H1 (cell line): ENCODE data around the gene CLCF1. TPM values are rescaled to one million over a fixed set of nuclear protein-coding genes. Genes with fewer than 3 reads are reported as not detected.

ENCODE experiments used
- CTCF ChIA-PET: fragments of 300-600 bp; sonication (Branson Sonifier 250); formaldehyde crosslinking; loops from one replicate; lab custom pipeline; 2021; ENCODE audit not compliant: partially characterized antibody; lab: Charles Lee
- POLR2A ChIA-PET: fragments of 300-600 bp; sonication (Branson Sonifier 250); formaldehyde crosslinking; loops from one replicate; lab custom pipeline; 2021; ENCODE audit warnings: inconsistent platforms; ENCODE audit not compliant: partially characterized antibody; lab: Charles Lee
- DNase-seq, 2 experiments: peaks; one replicate each; pipeline versions ENCODE4 v3.0.0 to v3.0.0-alpha.2; 2010 to 2022; ENCODE audit warnings: low spot score in 2 of 2, low read depth in 1 of 2, mixed read lengths in 1 of 2
- FAIRE-seq: peaks from 2 replicates; lab custom pipeline; 2011; peaks lifted over from hg19 to GRCh38; lab: Jason Lieb, UNC
- H2AFZ ChIP-seq: 2 replicates; pipeline ENCODE4 v1.8.1; 2012; ENCODE audit warnings: low read length, inconsistent platforms
- H2AK5ac ChIP-seq: 2 replicates; pipeline ENCODE4 v1.6.1; 2013; ENCODE audit warnings: low read depth, low read length
- H2BK120ac ChIP-seq: replicated peaks from 2 replicates; pipeline ENCODE3; 2013; ENCODE audit warnings: low read depth, low read length, inconsistent platforms
- H2BK12ac ChIP-seq: 2 replicates; pipeline ENCODE4 v1.6.1; 2013; ENCODE audit warnings: low read depth, low read length
- H2BK15ac ChIP-seq: 2 replicates; pipeline ENCODE4 v1.6.1; 2013; ENCODE audit warnings: low read length
- H2BK20ac ChIP-seq: 2 replicates; pipeline ENCODE4 v1.6.1; 2013; ENCODE audit warnings: low read length
- H2BK5ac ChIP-seq: 2 replicates; pipeline ENCODE4 v1.6.1; 2013; ENCODE audit warnings: low read depth, low read length
- H3K14ac ChIP-seq: 2 replicates; pipeline ENCODE4 v1.6.1; 2013; ENCODE audit warnings: inconsistent platforms; ENCODE audit not compliant: insufficient read length
- H3K18ac ChIP-seq: 2 replicates; pipeline ENCODE4 v1.6.1; 2013; ENCODE audit warnings: low read length; ENCODE audit errors: extremely low read depth
- H3K23ac ChIP-seq: 2 replicates; pipeline ENCODE4 v1.6.1; 2013; ENCODE audit warnings: inconsistent platforms; ENCODE audit not compliant: insufficient read length
- H3K23me2 ChIP-seq: 2 replicates; pipeline ENCODE4 v1.6.1; 2013; ENCODE audit warnings: low read depth, low read length
- H3K27ac ChIP-seq: 2 replicates; pipeline ENCODE4 v1.6.1; 2011; ENCODE audit warnings: low read depth, low read length, inconsistent platforms
- H3K27me3 ChIP-seq, 4 experiments: replicated peaks in 1 of 4; 1 replicate in 1 of 4; 2 replicates in 3 of 4; pipeline versions ENCODE4 v1.6.1 to v1.8.1; 2011 to 2013; ENCODE audit warnings: low read length in 3 of 4, mild to moderate bottlenecking in 3 of 4, inconsistent platforms in 2 of 4, mixed read lengths in 2 of 4, moderate library complexity in 1 of 4; ENCODE audit not compliant: control insufficient read depth in 3 of 4, insufficient read depth in 3 of 4; ENCODE audit errors: extremely low read depth in 1 of 4
- H3K36me3 ChIP-seq, 4 experiments: 2 replicates each; pipeline versions ENCODE4 v1.6.1 to v1.8.1; 2011 to 2013; ENCODE audit warnings: mild to moderate bottlenecking in 4 of 4, low read length in 3 of 4, moderate library complexity in 2 of 4, control low read depth in 1 of 4, inconsistent platforms in 1 of 4; ENCODE audit not compliant: insufficient read depth in 4 of 4, control insufficient read depth in 2 of 4
- H3K4ac ChIP-seq: replicated peaks from 2 replicates; pipeline ENCODE3; 2013; ENCODE audit warnings: low read length, low read depth, mixed read lengths, inconsistent platforms; ENCODE audit not compliant: insufficient read length
- H3K4me1 ChIP-seq, 4 experiments: replicated peaks in 1 of 4; 1 replicate in 1 of 4; 2 replicates in 3 of 4; pipeline versions ENCODE4 v1.6.1 to v1.8.1; 2011 to 2013; ENCODE audit warnings: low read length in 3 of 4, inconsistent platforms in 2 of 4, mixed read lengths in 1 of 4; ENCODE audit not compliant: insufficient read depth in 4 of 4, control insufficient read depth in 3 of 4
- H3K4me2 ChIP-seq, 2 experiments: 2 replicates each; pipeline versions ENCODE4 v1.6.1 to v1.8.1; 2011 to 2013; ENCODE audit warnings: low read depth in 2 of 2, low read length in 2 of 2, control low read depth in 1 of 2, inconsistent platforms in 1 of 2, mild to moderate bottlenecking in 1 of 2; ENCODE audit not compliant: insufficient read depth in 1 of 2
- H3K4me3 ChIP-seq, 4 experiments: fragments of 200-600, 300-600 bp in 1 of 4; sonication (generic), shearing (Covaris generic), sonication (Bioruptor Twin) in 1 of 4; 2 replicates each; pipeline versions ENCODE4 v1.5.1 to v1.8.1; 2011 to 2016; ENCODE audit warnings: low read length in 4 of 4, low read depth in 3 of 4, control low read depth in 2 of 4, inconsistent platforms in 2 of 4, mild to moderate bottlenecking in 2 of 4, mixed read lengths in 1 of 4, moderate library complexity in 1 of 4; ENCODE audit not compliant: insufficient read depth in 2 of 4; ENCODE audit errors: extremely low read depth in 1 of 4
- H3K56ac ChIP-seq: replicated peaks from 2 replicates; pipeline ENCODE3; 2013; ENCODE audit warnings: low read depth, mild to moderate bottlenecking, mixed read lengths, low read length, inconsistent platforms; ENCODE audit not compliant: insufficient read length
- H3K79me1 ChIP-seq: 2 replicates; pipeline ENCODE4 v1.6.1; 2013; ENCODE audit warnings: low read depth, low read length, control low read depth
- H3K79me2 ChIP-seq, 2 experiments: 2 replicates each; pipeline versions ENCODE4 v1.6.1 to v1.8.1; 2012 to 2013; ENCODE audit warnings: low read length in 2 of 2, mild to moderate bottlenecking in 2 of 2, inconsistent platforms in 1 of 2; ENCODE audit not compliant: insufficient read depth in 2 of 2, control insufficient read depth in 1 of 2
- H3K9ac ChIP-seq, 4 experiments: replicated peaks in 1 of 4; 1 replicate in 1 of 4; 2 replicates in 3 of 4; pipeline versions ENCODE4 v1.6.1 to v1.8.1; 2011 to 2013; ENCODE audit warnings: low read depth in 3 of 4, low read length in 3 of 4, control low read depth in 2 of 4, mild to moderate bottlenecking in 2 of 4, moderate library complexity in 2 of 4, inconsistent platforms in 1 of 4; ENCODE audit errors: extremely low read depth in 1 of 4
- H3K9me3 ChIP-seq, 2 experiments: 2 replicates each; pipeline versions ENCODE4 v1.6.1 to v1.8.1; 2012 to 2013; ENCODE audit warnings: mild to moderate bottlenecking in 2 of 2, moderate library complexity in 2 of 2, control low read depth in 1 of 2, inconsistent platforms in 1 of 2, low read depth in 1 of 2, low read length in 1 of 2, mixed read lengths in 1 of 2; ENCODE audit not compliant: insufficient read depth in 2 of 2
- H4K20me1 ChIP-seq, 2 experiments: replicated peaks in 1 of 2; 2 replicates each; pipeline versions ENCODE3 to v1.8.1; 2011 to 2013; ENCODE audit warnings: inconsistent platforms in 2 of 2, low read length in 2 of 2, mild to moderate bottlenecking in 1 of 2; ENCODE audit not compliant: insufficient read depth in 2 of 2, control insufficient read depth in 1 of 2
- H4K5ac ChIP-seq: 2 replicates; pipeline ENCODE4 v1.6.1; 2013; ENCODE audit warnings: low read length, low read depth, mixed read lengths, inconsistent platforms; ENCODE audit not compliant: insufficient read length
- H4K8ac ChIP-seq: 2 replicates; pipeline ENCODE4 v1.8.0; 2013; ENCODE audit warnings: mild to moderate bottlenecking, moderate library complexity, low read length, inconsistent platforms; ENCODE audit not compliant: insufficient read depth; ENCODE audit errors: extremely low read depth
- H4K91ac ChIP-seq: replicated peaks from 2 replicates; pipeline ENCODE3; 2013; ENCODE audit warnings: low read length, mixed read lengths, inconsistent platforms; ENCODE audit not compliant: insufficient read length
- CHD1 ChIP-seq: IDR thresholded peaks from 2 replicates; pipeline ENCODE4 v1.6.1; 2012; ENCODE audit warnings: low read depth, low read length, improper control_type of control experiment
- CTBP2 ChIP-seq: IDR thresholded peaks from 2 replicates; pipeline ENCODE4 v1.7.0; 2011; ENCODE audit warnings: borderline replicate concordance, mild to moderate bottlenecking, moderate library complexity, mixed read lengths, low read length; ENCODE audit not compliant: insufficient read depth, insufficient read length
- GTF2F1 ChIP-seq: IDR thresholded peaks from 2 replicates; pipeline ENCODE4 v1.6.1; 2012; ENCODE audit warnings: low read depth, low read length, improper control_type of control experiment, borderline replicate concordance
- POU5F1 ChIP-seq: IDR thresholded peaks from 2 replicates; pipeline ENCODE4 v1.6.1; 2011; ENCODE audit warnings: low read depth, mild to moderate bottlenecking, low read length, moderate library complexity
- RAD21 ChIP-seq, 2 experiments: IDR thresholded peaks in 1 of 2; conservative IDR thresholded peaks in 1 of 2; 2 replicates each; pipeline ENCODE4 v1.6.1; 2011; ENCODE audit warnings: low read depth in 2 of 2, low read length in 2 of 2, improper control_type of control experiment in 1 of 2, inconsistent platforms in 1 of 2, mild to moderate bottlenecking in 1 of 2, moderate library complexity in 1 of 2
- RBBP5 ChIP-seq: IDR thresholded peaks from 2 replicates; pipeline ENCODE4 v1.7.1; 2012; ENCODE audit warnings: low read depth, mild to moderate bottlenecking, inconsistent platforms, low read length, moderate library complexity, borderline replicate concordance
- RNF2 ChIP-seq: fragments of 200-900, 300-1000 bp; sonication (generic); IDR thresholded peaks from 2 replicates; pipeline ENCODE4 v1.7.1; 2016; ENCODE audit warnings: borderline replicate concordance, low read depth, mild to moderate bottlenecking, antibody characterized with exemption, low read length; ENCODE audit not compliant: poor library complexity, severe bottlenecking; ENCODE audit errors: missing control alignments
- RXRA ChIP-seq: IDR thresholded peaks from 2 replicates; pipeline ENCODE4 v1.6.1; 2011; ENCODE audit warnings: low read depth, mild to moderate bottlenecking, low read length, moderate library complexity; ENCODE audit not compliant: insufficient read depth
- SIRT6 ChIP-seq: IDR thresholded peaks from one replicate; pipeline ENCODE4 v1.7.1; 2012; ENCODE audit warnings: low read length, inconsistent platforms
- WGBS, 2 experiments: shearing (Covaris generic) in 1 of 2; methylation state at CpG; one replicate each; pipeline versions ENCODE4 v1.1.6 to v1.1.7; 2013 to 2015; ENCODE audit warnings: low lambda C conversion rate in 2 of 2, mixed read lengths in 2 of 2, inconsistent platforms in 1 of 2, low coverage in 1 of 2, missing lambda C conversion rate in 1 of 2; ENCODE audit not compliant: insufficient replicate concordance in 2 of 2, insufficient coverage in 1 of 2, insufficient read length in 1 of 2; ENCODE audit errors: extremely low coverage in 1 of 2, missing lambda C conversion rate in 1 of 2; 5-methylcytosine and 5-hydroxymethylcytosine counted together
- polyA plus RNA-seq, 7 experiments: library from polyadenylated mRNA; depleted of rRNA in 3 of 7; stranded (reverse) in 5 of 7; unstranded in 2 of 7; fragments of >200 nt in 5 of 7; fragments of 200-250 nt in 2 of 7; gene quantifications; 1 replicate in 5 of 7; 2 replicates in 1 of 7; 4 replicates in 1 of 7; pipeline versions ENCODE4 v1.2.1 to v1.2.3, GENCODE V29; 2011 to 2013; ENCODE audit warnings: missing spikeins in 2 of 7, mixed read lengths in 2 of 7
- total RNA-seq: library from RNA; stranded (reverse); fragmentation: NEBNext Ultra II Directional; extraction: Animal tissue kit (Norgen Biotek cat#: 25700); gene quantifications from 2 replicates; pipeline ENCODE4 v1.2.1, GENCODE V29; 2021

CLCF1 gene
- total and polyA plus RNA-seq, 2 of the 8 experiments (the other 6 are each of a cell fraction or from before 2014, with no cell fraction given), result 0.32 to 1.2 TPM

DNA sequence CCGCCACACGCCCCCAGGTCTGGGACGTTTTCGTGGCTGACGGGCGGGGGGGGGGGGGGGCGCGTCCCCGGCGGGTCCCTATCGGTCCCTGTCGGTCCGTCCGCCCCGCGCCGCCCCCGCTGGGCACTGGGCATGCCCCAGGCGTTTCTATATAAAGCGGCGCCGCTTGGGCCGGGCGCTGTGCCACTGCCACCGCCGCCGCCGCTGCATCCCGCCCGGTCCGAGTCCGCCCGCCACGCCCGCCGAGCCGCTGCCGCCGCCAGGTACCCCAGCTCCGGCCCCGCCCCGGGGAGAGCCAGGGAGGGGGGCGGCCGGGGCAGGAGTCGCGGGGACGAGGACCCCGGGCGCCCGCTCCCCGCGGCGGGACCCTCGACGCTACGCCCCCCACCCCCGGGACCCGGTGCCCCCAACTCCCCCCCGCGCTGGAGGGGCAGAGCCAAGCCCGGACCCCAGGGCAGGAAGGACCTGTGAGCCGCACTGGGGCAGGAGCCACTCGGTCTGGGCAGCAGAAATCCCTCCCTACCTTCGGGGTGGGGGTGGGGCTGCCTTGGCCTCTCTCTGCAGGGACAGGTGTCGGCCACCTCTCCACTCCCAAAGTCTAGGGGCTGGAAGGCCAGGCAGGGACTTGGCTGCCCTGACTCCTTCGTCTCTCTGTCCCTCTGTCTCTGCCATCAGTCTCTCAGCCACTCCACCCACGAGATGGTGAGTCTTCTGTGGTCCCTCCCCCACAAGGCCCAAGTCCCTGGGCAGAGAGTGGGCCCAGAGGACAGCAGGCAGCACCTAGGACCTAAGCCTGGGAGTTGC is 42.3 kb upstream of the CLCF1 start, which contains the start of gene CARNS1:
TSS of gene CARNS1 (plus strand) at position 178 of the 804 bp plus-strand sequence. CDS start at position 700, 522 bp downstream.
- H3K4me2 ChIP-seq, result peak within 1 kb of the TSS; percentile 86 to 92
- TF ChIP-seq RXRA (no peak), CHD1 (no peak), RBBP5 (no peak), CTBP2 (no peak), SIRT6 (no peak), POU5F1 (no peak), RNF2 (no peak), GTF2F1 (no peak), RAD21 (IDR thresholded peaks at IDR 0.05 in 1 of 2, conservative IDR thresholded peaks at IDR 0.05 in 1 of 2; ENCODE audit: low read depth in 2 of 2, low read length in 2 of 2) (no peak)

More for the DNA sequence above, 42.3 kb upstream of the CLCF1 start, which contains the start of gene CARNS1:
- Histone ChIP-seq H3K4me1 (peaks cover 4 to 17% (median 11%) of the 10 kb centered on the region in 4 experiments), H4K8ac (no peak within 1 kb of the TSS; the same call in none of the 2 replicates), H3K4ac (peak within 1 kb of the TSS; percentile 46), H2BK5ac (no peak within 1 kb of the TSS; the same call in 1 of the 2 replicates), H2AFZ (0 out of 2 replicates have a peak within 1 kb of the TSS, but pooled peaks have one; percentile 80), H2AK5ac (peak within 1 kb of the TSS; percentile 93; the same call in 1 of the 2 replicates), H4K5ac (no peak within 1 kb of the TSS), H3K27me3 (peaks cover 0 to 23% (median 10%) of the 10 kb centered on the region in 4 experiments; a peak in 5 of 7 replicates), H4K91ac (no peak within 1 kb of the TSS), H3K36me3 (no peaks in the 10 kb centered on the region), H3K9ac (no peak within 1 kb of the TSS; a peak in 1 of 7 replicates), H3K4me3 (peak within 1 kb of the TSS; percentile 39 to 67 (median 45)), H2BK120ac (no peak within 1 kb of the TSS), H3K56ac (no peak within 1 kb of the TSS), H3K23ac (no peak within 1 kb of the TSS), H3K14ac (no peak within 1 kb of the TSS), H3K9me3 (no peaks in the 10 kb centered on the region), H3K27ac (no peak within 1 kb of the TSS), H4K20me1 (peaks cover 0 to 3% of the 10 kb centered on the region in 2 experiments), H3K18ac (peak within 1 kb of the TSS; percentile 73; the same call in 1 of the 2 replicates), H2BK20ac (peak within 1 kb of the TSS; percentile 48; the same call in 1 of the 2 replicates), H3K23me2 (peaks cover 7% of the 10 kb centered on the region; the same call in 1 of the 2 replicates), H2BK12ac (0 out of 2 replicates have a peak within 1 kb of the TSS, but pooled peaks have one; percentile 68), H2BK15ac (peak within 1 kb of the TSS; percentile 99; the same call in 1 of the 2 replicates), H3K79me2 (no peaks in the 10 kb centered on the region), H3K79me1 (no peaks in the 10 kb centered on the region)
- WGBS, 2 experiments, result 58% methylated on average over 2 of the region's 67 CpGs; no CpG with 5 or more reads in 1 of the 2 experiments
- FAIRE-seq, result no peak
- POLR2A ChIA-PET, result interaction anchor here (0.9 to 10.2 kb wide), 7 partner anchors 10 to 65 kb away, joined by 3 to 104 read pairs (median 3); partner anchors contain the start of genes PTPRCAP, RAD9A and TBC1D10C
- CTCF ChIA-PET, result interaction anchor here (1.4 to 1.8 kb wide), 3 partner anchors 9 to 64 kb away, joined by 4 to 5 read pairs (median 4); no protein-coding TSS in a partner anchor
- DNase-seq, result no peak
